ENCODE measurements around the gene LPCAT1.

Gene LPCAT1

DNA sequence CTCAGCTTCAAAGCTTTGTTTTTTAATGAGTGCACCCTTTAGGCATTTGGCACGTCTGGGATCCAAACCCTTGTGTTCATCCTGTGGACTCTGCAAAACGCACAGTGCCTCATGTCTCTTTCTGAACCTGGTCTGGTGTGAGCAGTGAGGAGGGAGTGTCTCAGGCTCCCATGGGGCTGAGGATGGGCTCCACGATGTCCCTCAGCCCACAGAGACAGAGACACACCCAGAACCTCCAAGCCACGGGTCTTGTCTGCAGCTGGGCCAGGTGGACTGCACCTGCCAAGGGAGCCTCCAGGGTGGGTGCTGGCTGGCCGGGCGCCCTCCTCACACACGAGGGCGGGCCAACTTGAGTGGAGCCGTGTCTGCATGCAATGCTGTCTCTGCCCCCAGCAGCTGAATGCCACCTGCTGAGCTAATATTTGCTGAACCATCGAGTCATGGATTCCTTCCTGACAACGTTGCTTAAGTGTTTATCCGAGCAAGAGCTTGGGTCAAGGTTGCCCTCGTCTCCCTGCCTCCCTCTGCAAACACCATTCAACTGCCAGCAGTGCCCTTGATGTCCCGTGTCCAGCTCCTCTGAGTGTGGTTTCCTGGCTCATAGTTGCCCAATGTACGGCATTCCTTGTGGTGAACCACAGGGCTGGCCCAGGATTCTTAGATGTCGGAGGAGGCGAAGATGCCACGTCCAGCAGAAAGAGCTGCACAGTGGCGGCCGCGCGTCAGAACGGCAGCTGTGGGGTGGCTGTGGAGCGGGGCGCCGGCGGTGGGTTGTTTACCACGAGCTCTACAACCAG lies 31.4 kb upstream of the LPCAT1 start:
- no peak for DNase-seq

DNA sequence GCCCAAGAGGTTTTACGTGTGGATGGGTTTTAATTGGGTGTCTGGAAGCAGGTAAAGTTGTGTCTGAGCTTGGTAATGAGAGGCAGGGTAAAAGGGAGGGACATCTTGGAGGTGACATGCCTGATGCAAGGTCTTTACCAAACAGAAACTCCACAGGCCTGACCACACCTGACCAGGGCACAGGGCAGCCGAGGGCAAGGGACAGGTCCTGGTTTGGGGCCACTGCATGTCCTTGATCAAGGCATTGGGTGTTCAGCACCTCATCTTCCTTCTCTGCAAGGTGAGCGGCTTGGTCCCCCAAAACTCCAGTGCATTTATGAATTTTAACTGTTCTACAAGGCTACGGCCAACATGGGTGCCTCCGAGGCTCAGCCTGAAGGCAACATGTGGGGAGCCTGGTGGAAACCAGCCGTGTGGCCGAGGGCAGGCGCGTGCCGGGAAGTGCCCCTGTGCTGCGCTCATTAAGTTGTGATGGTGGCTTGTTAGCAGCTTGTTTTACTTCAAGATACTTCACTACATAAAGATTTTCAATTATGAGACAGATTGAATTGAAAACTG lies 30.7 kb upstream of the LPCAT1 start:
- DNase-seq = no peak

DNA sequence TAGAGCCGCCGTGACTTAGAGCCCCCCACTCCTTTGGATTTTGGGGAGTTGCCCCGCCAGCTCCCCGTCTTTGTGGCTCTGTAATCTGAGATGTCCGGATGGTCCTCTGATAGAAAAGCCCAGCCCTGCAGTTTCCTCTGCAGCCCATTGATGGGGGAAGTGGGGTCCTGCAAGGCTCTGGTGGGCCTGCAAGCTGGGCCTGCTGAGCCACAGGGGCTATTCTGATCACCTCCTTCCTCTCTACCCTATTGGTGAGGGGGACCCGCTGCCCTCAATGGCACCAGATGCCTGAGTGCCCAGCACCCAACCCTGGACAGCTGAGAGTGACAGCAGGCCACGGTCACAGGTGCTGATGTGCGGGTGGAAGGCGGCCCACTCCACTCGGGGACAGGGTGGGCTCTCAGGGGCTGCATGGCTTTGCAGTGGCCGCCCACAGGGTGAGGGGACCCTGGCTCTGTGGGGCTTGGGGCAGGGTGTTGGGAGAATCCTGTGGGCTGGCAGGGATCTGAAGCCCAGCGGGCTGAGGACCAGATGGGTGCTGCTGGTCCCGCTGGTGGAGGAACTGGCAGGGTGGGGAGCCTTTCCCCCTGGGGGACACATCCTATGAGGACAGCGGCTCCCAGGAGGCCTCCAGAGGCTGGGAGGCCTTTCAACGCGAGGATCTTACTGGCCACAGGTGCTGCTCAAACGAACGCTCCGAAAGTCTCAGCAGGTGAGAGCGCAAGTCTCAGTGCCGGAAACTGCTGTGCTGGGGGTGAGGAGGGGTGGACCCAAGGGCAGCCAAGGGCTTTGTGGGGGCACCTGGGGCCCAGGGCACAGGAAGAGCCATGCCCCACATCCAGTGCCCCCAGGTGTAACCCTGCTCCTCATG lies 30.0 kb upstream of the LPCAT1 start:
- no peak for DNase-seq

DNA sequence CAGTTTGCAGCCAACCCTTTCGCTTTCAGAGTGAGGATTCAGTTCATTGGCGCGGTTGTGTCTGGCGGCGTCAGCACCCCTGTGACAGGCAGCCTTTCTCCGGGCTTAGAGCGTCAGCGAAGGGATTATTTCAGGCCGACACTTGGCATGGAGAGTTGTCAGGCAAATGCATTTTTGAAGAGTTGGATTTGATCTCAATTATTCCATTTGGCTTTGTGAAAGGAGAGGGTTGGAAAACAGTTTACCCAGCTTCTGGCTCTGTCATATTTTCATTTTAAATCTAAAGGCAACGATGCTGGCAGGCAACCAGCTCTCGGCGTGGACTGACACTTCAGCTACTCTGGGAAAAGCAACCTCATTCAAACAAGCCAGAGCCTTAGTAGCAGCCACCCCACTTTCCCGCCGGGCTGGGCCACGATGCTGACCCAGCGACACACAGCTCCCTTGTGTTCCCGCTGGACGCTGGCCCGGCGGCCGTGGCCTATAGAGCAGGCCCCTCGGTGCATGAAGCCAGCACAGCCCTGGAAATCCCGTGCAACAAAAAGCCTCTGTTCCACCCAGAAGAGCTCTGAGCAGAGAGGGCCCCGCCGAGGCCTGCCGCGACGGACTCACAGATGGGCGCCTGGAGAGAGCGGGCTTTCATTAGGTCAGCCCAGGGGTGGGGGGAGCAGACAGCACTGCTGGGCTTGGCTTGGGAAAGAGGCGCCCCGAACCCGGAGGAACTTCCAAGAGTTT lies 28.9 kb upstream of the LPCAT1 start:
- no peak for DNase-seq

DNA sequence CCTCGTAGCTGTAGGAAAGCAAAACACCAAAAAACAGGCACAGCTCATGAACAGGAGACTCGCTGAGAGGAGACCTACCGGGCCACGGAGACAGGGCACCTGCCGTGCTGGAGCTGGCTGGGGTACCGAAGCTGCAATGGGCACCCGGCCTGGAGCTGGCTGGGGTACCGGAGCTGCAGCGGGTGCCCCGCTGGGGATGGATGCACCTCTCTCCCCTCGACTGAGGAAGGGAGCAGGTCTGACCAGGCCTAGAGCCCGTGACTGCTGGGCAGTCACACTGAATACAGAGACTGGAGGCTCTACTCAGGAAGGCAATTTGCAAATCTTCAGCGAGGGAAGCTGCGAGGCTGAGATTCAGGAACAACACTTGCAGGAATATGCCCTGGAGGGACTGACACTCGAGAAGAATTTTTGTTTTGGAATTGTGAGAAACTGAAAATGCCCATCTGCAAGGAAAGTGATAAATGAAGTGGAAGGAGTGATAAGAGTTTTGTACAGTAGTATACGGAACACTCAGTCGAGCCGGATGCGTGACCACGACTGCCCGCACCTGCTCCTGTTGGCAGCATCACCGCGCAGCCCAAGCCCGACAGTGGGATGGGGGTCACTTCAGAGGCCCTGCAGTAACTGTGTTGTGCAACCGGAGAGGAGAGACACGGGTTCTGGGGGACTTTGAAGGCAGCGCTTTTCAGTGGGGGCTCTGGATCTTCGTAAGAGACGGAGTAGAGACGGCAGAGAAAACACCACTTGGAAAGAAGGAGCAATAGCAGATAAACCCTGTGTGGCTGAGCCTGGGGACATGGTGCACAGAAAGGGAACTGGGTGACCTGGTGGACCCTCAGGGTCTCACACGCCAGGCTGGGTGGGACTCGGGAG lies 27.9 kb upstream of the LPCAT1 start:
- no peak for DNase-seq

DNA sequence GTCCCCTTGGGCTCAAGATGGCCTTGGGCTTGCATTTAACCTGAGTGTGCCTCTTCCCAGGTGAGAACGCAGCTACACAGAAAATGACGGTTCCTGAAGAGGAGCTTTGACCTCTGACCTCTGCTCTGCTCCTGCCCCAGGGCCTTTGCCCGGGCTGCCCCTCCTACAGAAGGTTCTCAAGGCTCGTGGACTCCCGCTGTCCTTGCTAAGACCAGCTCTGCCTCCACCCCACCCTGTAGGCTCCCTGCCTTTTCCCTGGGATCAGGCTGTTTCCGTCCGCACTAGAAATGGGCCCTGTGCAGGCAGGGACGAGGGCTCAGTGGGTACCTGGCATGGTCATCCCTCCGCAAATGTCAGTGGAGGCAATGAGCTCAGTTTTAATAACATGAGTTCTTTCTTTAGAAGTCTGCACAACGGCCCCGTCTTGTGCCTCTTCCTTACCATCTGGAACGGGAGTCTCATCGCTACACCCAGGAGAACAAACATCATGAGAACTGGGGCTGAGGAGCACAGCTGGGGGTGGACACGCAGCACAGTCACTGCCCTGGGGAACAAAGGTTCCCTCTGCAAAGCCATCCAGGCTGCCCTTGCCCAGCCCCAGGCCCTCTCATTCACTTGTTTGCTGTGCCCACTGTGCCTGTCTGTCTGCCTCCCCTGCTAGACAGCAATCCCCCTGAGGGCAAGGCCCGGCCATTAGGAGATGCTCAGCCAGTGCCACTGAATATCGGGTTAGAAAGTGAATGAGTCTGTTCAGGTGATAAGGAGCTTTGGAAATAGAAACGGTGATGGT lies 26.7 kb upstream of the LPCAT1 start:
- no peak for DNase-seq

DNA sequence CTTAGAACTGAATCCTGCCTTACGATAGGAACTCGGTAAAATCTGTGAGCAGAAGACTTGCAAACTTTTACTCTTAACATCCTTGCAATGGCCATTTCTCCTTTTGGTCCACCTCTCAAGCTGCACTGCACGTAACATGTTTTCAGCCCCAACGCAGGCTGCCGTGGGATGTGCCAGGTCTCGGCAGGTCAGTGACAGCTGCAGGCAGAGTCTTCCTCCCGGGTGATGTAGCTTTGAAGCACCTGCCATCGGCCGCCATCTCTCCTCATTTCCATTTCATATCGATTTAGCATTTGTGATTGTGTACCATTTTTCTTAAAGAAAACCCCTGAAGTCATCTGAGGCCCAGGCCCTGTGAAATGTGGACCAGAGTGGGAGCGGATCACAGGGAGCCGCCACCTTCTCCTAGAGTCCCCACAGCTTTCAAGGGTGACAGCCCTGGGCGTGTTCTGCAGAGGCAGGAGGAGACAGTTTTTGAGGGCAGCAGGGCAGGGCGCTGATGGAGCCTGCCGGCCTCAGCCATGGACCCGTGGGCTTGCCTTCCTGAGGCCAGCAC lies 25.8 kb upstream of the LPCAT1 start:
- DNase-seq = no peak

DNA sequence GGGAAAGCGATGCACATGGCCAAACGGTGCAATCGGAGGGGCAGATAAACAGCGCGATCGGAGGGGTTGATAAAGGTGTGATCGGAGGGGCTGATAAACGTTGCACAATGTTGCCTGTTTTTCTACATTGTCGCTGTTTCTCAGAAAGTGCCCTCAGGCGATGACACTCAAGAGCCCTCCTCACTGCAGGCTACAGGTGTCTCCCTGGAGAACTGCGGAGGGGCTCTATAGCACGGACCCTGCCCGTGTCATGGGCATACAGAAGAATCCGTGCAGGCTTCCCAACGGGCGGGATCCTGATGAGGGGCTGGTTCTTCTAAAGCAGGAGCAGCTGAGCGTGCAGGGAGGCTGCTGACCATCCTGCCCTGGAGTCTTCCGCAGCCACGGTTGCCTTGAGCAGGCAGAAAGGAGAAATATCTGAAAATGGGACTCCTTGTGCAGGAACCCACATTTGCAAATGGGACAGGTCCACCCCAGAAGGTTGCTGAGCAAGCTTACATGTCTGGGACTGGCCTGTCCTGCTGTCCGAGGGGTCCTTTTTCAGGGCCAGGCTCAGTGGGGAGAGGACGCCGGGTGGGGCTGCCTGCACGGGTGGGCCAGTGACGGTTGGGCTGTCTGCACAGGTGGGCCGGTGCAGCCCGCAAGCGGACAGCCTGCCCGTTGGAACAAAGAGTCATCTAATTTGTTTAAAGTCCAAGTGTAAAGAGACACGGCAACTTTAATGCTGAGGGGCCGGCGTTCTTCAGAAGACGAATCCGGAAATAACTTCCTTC lies 25.1 kb upstream of the LPCAT1 start:
- DNase-seq = no peak

DNA sequence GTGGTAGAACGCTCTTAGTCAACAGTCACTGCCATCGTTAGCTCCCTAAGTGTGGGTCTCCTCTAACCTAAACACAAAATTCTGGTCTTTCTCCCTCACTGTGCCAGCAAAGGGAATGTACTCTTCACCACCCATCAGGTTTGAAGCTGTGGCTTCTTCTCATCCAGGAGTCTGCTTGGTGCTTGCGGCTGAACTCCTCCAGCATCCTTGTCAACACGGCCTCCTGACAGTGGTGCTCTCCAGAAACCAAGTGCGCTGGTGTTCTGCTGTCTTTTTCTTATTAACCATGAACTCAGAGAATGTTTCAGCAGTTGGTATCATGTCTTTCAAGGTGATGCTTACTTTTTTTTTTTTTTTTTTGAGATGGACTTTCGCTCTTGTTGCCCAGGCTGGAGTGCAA lies 23.9 kb upstream of the LPCAT1 start:
- DNase-seq = no peak

DNA sequence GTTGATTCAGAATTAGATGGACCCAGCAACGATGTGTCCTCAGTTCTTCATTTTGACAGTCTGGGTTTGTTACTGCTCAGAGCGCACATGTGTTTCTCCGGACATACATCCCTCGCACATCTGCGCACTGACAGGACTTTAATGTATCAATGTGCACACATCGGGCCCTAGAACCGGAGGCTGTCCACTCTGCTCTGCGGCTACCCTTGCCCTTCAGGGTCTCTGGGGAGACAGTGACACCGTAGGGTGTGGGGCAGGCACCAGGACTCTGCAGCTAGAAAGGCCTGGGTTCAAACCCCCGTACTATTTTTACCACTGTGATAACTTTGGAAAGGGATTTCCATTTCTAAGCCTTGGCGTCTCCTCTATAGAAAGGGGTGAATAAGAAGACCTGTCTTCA lies 23.5 kb upstream of the LPCAT1 start:
- DNase-seq = no peak

DNA sequence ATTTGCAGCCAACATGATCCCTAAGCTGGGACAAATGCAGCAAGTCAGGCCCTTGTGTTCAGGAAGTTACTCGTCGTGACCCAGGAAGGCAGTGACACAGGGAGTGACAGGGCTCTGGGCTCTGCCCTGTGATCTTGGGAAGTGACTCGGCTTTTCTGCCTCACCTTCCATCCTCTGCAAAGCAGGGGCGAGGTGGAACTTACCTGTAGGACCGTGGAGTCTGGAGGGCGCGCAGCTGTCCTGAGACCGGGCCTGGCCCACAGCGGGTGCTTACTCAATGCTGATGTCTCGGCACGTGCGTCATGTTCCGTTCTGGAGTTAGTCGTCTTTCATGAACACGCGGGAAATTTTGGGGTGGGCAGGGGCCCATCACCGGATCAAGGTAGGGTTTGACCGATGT lies 22.8 kb upstream of the LPCAT1 start:
- DNase-seq = no peak

DNA sequence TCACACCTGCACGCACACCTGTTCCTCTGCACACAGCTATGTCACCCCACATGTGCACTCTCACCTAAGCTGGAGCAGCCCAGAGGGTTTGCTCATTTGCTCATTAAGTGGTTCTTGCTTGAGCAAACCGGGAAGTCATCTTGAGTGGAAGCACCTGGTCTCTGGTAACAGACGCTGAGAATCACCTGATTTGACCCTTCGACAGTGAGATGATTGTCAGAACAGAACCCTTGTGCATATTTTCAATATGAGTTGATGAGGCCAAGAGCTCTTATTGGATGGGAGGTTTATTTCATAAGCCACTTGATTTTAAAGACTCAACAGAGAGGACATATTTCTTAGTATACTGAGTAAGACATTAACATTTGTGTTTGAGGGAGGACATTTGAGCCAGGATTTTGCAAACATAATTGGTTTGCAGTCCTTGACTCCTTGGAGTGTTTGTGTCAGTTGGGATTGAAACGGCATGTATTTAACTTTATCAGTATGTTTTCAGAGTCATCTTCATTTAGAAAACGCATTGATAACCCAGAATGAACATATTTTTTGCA lies 22.1 kb upstream of the LPCAT1 start:
- no peak for DNase-seq

DNA sequence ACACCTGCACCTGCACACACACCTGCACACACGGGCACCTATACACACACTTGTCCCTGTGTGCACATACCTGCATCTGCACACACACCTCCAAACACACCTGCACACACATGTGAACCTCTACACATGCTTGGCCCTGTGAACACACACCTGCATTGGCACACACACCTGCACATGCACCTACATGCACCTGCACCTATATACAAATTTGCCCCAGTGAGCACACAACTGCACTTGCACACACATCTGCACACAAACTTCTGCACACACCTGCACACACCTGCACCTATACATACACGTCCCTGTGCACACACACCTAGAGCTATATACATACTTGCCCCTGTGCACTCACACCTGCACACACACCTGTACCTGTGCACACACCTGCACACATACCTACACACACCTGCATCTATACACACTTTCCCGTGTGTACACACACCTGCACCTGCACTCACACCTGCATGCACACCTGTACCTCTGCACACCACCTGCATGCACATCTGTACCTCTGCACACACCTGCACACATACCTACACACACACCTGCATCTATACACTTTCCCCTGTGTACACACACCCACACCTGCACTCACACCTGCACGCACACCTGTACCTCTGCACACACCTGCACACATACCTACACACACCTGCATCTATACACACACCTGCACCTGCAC lies 21.5 kb upstream of the LPCAT1 start:
- no peak for DNase-seq

DNA sequence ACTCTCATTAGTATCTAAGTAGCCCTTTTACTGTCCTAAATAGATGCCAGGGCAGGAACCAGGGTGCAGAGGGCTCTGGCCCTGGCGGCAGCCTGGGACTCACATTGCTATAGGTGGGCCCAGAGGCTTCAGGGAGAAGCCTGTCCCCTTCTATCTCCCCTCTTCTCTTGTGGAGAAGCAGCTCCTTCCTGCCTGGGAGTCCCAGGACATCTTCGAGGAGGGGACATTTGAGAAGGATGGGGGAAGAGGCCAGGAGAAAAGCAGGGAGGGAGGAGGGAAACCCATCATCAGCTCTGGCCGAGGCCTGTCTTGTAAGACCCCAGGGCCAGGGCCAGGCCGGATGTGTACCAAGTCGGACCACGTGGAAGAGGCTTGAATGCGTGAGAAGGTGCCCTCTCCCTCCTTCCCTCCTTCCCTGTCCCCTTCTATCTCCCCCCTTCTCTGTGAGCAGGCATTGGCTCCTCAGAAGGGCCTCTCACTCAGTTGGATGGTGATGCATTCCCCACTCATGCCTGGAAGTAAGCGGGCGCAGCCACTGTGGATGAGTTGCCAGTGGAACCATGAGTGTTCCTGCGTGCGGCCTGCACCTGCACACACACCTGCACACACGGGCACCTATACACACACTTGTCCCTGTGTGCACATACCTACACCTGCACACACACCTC lies 20.7 kb upstream of the LPCAT1 start:
- DNase-seq = no peak

DNA sequence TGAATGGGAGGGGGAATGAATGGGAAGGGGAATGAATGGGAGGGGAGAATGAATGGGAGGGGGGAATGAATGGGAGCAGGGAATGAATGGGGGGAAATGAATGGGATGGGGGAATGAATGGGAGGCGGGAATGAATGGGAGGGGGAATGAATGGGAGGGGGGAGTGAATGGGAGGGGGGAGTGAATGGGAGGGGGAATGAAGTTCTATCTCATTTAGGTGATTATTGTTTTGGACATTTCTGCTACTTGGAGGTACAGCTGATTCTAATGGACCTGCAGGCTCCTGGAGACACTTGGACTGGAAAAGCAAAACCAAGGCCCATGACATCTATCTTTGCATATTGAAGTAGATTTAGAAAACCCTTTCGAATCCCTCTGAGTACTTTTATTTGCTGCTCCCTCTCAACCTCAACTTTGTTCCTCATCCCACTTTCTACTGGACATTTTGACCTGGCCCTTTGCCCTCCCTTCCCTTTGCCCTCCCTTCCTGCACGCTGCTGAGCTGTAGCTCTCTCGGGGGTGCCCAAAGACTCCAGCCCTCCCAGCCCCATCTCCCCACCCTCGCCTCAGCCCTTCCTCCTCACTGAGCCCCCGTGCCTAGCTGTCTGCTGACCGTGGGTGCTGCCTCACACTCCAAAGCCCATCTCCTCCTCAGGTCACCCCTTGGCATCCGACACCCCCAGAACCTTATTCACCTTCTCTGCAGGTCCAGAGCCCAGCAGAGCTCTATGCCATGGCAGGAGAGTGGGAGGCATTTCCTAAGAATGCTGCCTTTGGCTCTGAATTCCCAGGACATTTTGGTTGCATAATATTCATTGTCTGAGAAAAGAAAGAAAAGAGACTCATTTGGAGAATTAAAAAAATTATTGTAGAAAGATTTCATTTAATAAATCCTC lies 19.9 kb upstream of the LPCAT1 start:
- no peak for DNase-seq

DNA sequence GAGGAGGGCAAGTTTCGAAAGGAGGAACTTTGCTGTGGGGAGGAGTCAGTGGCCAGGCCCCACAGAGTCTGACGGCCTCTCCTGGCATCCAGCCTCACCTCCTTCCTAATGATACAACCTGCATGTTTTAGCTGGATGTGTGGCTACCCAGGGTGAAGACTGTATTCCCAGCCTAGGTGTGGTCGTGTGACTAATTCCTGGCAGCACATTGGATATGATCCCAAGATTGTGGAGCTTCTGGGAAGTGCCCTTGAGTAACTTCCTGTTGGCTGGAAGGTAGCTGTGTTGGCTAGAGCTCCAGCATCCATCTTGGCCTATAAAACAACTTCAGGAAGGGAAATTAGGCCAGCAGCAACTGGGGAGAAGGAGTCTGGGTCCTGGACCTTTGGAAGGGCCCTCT lies 19.0 kb upstream of the LPCAT1 start:
- DNase-seq = no peak

DNA sequence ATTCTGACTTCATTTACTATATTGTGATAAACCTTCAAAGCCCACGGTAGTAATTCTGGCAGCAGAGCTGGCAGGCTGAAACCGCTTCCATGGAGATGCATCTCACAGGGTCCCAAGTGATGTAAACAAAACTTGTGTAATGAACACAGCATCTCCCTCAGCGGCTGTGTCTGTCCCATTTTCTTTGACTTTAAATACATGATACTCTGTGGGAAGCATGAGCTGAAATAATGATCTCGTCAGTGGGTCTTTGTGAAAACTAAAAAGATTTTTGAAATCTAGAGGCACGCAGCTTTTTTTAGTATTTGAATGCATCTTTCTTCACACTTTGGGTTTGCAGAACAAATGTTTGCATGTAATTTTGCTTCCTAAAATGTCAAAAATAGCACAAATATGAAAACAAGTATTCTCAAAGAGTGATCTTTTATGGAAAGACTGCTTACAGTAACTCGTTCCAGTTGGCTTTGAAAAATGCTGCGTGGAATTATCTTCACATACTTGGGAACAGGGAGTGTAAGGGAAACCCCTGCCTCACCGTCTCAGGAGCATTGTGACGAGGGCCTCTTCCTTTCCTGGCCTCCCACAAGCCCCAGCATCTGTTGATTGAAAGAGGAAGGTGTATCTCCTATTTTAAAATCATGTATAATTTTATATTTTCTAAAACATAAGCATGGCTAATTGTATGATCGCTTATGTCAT lies 18.1 kb upstream of the LPCAT1 start:
- no peak for DNase-seq

Measured in stimulated activated CD4-positive, alpha-beta T cell treated with anti-CD3 and anti-CD28 coated beads, Interleukin-4, amount 100 ng/mL, for 1 hour (primary cell).